SK-N-SH treated with all-trans-retinoic acid at 6 μM for 48 hours (cell line): ENCODE measurements around the gene DMRTC2.

Source experiments
- ATAC-seq: fragments of 200-7000 bp; cut with Tn5 transposase; 3 replicates; pipeline ENCODE4 v1.9.1; 2020; ENCODE audit warnings: mild to moderate bottlenecking, moderate library complexity
- ARNTL ChIP-seq: fragments of 450-650 bp; formaldehyde crosslinking; IDR thresholded peaks from 2 replicates; pipeline ENCODE4 v1.5.0; 2020; ENCODE audit warnings: low read depth, mild to moderate bottlenecking, moderate library complexity, borderline replicate concordance
- BACH2 ChIP-seq: fragments of 250-450 bp; sonication (Bioruptor Pico); IDR thresholded peaks from 2 replicates; pipeline ENCODE4 v1.9.0; 2021; ENCODE audit warnings: mild to moderate bottlenecking, borderline replicate concordance
- CSDC2 ChIP-seq: fragments of 250-450 bp; sonication (Bioruptor Pico); IDR thresholded peaks from 2 replicates; pipeline ENCODE4 v1.5.0; 2020; ENCODE audit warnings: mild to moderate bottlenecking, moderate library complexity
- GLIS3 ChIP-seq: fragments of 250-450 bp; sonication (Bioruptor Pico); IDR thresholded peaks from 2 replicates; pipeline ENCODE4 v1.5.0; 2020; ENCODE audit warnings: mild to moderate bottlenecking, moderate library complexity
- ISL1 ChIP-seq: fragments of 250-450 bp; sonication (Bioruptor Pico); IDR thresholded peaks from 2 replicates; pipeline ENCODE4 v2.1.2; 2022; ENCODE audit warnings: mild to moderate bottlenecking, moderate library complexity
- OSR1 ChIP-seq: fragments of 250-450 bp; sonication (Bioruptor Pico); IDR thresholded peaks from 2 replicates; pipeline ENCODE4 v1.8.0; 2022; ENCODE audit warnings: moderate library complexity, mild to moderate bottlenecking, inconsistent platforms
- PPARA ChIP-seq: fragments of 250-450 bp; sonication (Bioruptor Pico); IDR thresholded peaks from 2 replicates; pipeline ENCODE4 v1.5.0; 2020; ENCODE audit warnings: mild to moderate bottlenecking, borderline replicate concordance
- RARB ChIP-seq: fragments of 250-450 bp; sonication (Bioruptor Pico); IDR thresholded peaks from 2 replicates; pipeline ENCODE4 v1.8.0; 2021; ENCODE audit warnings: mild to moderate bottlenecking, moderate library complexity
- TCF4 ChIP-seq: fragments of 250-450 bp; sonication (Bioruptor Pico); IDR thresholded peaks from 2 replicates; pipeline ENCODE4 v1.8.0; 2021; ENCODE audit warnings: mild to moderate bottlenecking, moderate library complexity, borderline replicate concordance
- TOX ChIP-seq: fragments of 250-450 bp; sonication (Bioruptor Pico); IDR thresholded peaks from 2 replicates; pipeline ENCODE4 v1.8.0; 2021; ENCODE audit warnings: mild to moderate bottlenecking, moderate library complexity, borderline replicate concordance
- ZC3H10 ChIP-seq: fragments of 250-450 bp; sonication (Bioruptor Pico); IDR thresholded peaks from 2 replicates; pipeline ENCODE4 v1.5.1; 2021; ENCODE audit warnings: mild to moderate bottlenecking, moderate library complexity
- ZFP3 ChIP-seq: fragments of 250-450 bp; sonication (Bioruptor Pico); IDR thresholded peaks from 2 replicates; pipeline ENCODE4 v1.5.0; 2020; ENCODE audit warnings: mild to moderate bottlenecking, moderate library complexity
- ZFP30 ChIP-seq: fragments of 450-650 bp; formaldehyde crosslinking; IDR thresholded peaks from 2 replicates; pipeline ENCODE4 v1.5.0; 2022; ENCODE audit warnings: mild to moderate bottlenecking, moderate library complexity
- ZNF565 ChIP-seq: fragments of 450-650 bp; formaldehyde crosslinking; conservative IDR thresholded peaks from 2 replicates; pipeline ENCODE4 v1.5.0; 2020; ENCODE audit warnings: low read depth, mild to moderate bottlenecking, moderate library complexity
- ZNF70 ChIP-seq: fragments of 450-650 bp; formaldehyde crosslinking; IDR thresholded peaks from 2 replicates; pipeline ENCODE4 v1.5.0; 2020; ENCODE audit warnings: mild to moderate bottlenecking, moderate library complexity
- ZNF8 ChIP-seq: fragments of 450-650 bp; formaldehyde crosslinking; IDR thresholded peaks from 2 replicates; pipeline ENCODE4 v1.5.0; 2020; ENCODE audit warnings: mild to moderate bottlenecking, moderate library complexity
- TF ChIP-seq, protein P1 (sequence below): fragments of 250-450 bp; sonication (Bioruptor Pico); IDR thresholded peaks from 2 replicates; pipeline ENCODE4 v1.5.1; 2021; ENCODE audit warnings: mild to moderate bottlenecking, moderate library complexity
- TF ChIP-seq, protein P2 (sequence below): fragments of 250-450 bp; sonication (Bioruptor Pico); IDR thresholded peaks from 2 replicates; pipeline ENCODE4 v1.8.0; 2021; ENCODE audit warnings: low read depth, mild to moderate bottlenecking, moderate library complexity, borderline replicate concordance
- TF ChIP-seq, protein P3 (sequence below): fragments of 250-450 bp; sonication (Bioruptor Pico); IDR thresholded peaks from 2 replicates; pipeline ENCODE4 v1.5.1; 2020; ENCODE audit warnings: low read depth, mild to moderate bottlenecking, moderate library complexity
- TF ChIP-seq, protein P4 (sequence below): fragments of 250-450 bp; sonication (Bioruptor Pico); IDR thresholded peaks from 2 replicates; pipeline ENCODE4 v1.8.0; 2020; ENCODE audit warnings: mild to moderate bottlenecking, moderate library complexity, borderline replicate concordance
- TF ChIP-seq, protein P5 (sequence below): fragments of 250-450 bp; sonication (Bioruptor Pico); IDR thresholded peaks from 2 replicates; pipeline ENCODE4 v1.5.0; 2020; ENCODE audit warnings: mild to moderate bottlenecking, moderate library complexity

DMRTC2 gene

DNA sequence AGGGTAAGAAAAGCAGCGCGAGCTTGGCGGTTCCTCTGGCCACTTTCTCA is at the start of gene DMRTC2:
DMRTC2 (plus strand) TSS at position 42 of the 50 bp plus-strand sequence. CDS start 2,387 bp downstream, outside the sequence.
- ATAC-seq, result no peak
- no peak for TF ChIP-seq TOX (CRISPR knock-in tag)
- TF ChIP-seq, protein P1, sequence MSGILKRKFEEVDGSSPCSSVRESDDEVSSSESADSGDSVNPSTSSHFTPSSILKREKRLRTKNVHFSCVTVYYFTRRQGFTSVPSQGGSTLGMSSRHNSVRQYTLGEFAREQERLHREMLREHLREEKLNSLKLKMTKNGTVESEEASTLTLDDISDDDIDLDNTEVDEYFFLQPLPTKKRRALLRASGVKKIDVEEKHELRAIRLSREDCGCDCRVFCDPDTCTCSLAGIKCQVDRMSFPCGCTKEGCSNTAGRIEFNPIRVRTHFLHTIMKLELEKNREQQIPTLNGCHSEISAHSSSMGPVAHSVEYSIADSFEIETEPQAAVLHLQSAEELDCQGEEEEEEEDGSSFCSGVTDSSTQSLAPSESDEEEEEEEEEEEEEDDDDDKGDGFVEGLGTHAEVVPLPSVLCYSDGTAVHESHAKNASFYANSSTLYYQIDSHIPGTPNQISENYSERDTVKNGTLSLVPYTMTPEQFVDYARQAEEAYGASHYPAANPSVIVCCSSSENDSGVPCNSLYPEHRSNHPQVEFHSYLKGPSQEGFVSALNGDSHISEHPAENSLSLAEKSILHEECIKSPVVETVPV (CRISPR knock-in tag), result no peak
- TF ChIP-seq, protein P2, sequence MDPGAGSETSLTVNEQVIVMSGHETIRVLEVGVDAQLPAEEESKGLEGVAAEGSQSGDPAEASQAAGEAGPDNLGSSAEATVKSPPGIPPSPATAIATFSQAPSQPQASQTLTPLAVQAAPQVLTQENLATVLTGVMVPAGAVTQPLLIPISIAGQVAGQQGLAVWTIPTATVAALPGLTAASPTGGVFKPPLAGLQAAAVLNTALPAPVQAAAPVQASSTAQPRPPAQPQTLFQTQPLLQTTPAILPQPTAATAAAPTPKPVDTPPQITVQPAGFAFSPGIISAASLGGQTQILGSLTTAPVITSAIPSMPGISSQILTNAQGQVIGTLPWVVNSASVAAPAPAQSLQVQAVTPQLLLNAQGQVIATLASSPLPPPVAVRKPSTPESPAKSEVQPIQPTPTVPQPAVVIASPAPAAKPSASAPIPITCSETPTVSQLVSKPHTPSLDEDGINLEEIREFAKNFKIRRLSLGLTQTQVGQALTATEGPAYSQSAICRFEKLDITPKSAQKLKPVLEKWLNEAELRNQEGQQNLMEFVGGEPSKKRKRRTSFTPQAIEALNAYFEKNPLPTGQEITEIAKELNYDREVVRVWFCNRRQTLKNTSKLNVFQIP (CRISPR knock-in tag), result no peak
- TF ChIP-seq, protein P3, sequence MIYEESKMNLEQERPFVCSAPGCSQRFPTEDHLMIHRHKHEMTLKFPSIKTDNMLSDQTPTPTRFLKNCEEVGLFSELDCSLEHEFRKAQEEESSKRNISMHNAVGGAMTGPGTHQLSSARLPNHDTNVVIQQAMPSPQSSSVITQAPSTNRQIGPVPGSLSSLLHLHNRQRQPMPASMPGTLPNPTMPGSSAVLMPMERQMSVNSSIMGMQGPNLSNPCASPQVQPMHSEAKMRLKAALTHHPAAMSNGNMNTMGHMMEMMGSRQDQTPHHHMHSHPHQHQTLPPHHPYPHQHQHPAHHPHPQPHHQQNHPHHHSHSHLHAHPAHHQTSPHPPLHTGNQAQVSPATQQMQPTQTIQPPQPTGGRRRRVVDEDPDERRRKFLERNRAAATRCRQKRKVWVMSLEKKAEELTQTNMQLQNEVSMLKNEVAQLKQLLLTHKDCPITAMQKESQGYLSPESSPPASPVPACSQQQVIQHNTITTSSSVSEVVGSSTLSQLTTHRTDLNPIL (CRISPR knock-in tag), result no peak
- TF ChIP-seq PPARA, result no peak
- no peak for TF ChIP-seq CSDC2
- no peak for TF ChIP-seq ZNF8 (CRISPR knock-in tag)
- TF ChIP-seq TCF4 (CRISPR knock-in tag), result no peak

DNA sequence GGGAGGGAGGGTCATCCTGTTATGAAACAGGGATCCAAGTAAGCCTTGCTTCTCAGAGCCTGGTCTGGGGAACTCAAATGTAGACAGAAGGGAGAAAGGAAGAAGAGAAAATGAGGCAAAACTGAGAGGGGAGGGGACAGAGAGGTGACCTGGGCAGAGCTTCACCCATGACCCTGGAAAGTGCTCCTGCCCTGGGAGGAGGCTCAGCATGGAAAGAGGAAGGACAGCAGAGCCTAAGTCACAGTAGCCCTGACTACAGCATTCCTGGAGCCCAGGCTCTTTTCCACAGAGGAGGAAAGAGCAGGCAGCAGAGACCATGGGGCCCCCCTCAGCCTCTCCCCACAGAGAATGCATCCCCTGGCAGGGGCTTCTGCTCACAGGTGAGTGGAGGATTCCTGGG is 48.5 kb upstream of the DMRTC2 start, which contains the start of gene CEACAM3:
CEACAM3 (plus strand) TSS at position 226 of the 400 bp plus-strand sequence; CDS start at position 317, 91 bp downstream.
- TF ChIP-seq TOX (CRISPR knock-in tag), result no peak
- no peak for TF ChIP-seq RARB (CRISPR knock-in tag)
- TF ChIP-seq GLIS3 (CRISPR knock-in tag), result no peak
- TF ChIP-seq, protein P4, sequence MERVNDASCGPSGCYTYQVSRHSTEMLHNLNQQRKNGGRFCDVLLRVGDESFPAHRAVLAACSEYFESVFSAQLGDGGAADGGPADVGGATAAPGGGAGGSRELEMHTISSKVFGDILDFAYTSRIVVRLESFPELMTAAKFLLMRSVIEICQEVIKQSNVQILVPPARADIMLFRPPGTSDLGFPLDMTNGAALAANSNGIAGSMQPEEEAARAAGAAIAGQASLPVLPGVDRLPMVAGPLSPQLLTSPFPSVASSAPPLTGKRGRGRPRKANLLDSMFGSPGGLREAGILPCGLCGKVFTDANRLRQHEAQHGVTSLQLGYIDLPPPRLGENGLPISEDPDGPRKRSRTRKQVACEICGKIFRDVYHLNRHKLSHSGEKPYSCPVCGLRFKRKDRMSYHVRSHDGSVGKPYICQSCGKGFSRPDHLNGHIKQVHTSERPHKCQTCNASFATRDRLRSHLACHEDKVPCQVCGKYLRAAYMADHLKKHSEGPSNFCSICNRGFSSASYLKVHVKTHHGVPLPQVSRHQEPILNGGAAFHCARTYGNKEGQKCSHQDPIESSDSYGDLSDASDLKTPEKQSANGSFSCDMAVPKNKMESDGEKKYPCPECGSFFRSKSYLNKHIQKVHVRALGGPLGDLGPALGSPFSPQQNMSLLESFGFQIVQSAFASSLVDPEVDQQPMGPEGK (CRISPR knock-in tag), result no peak
- no peak for ATAC-seq

DNA sequence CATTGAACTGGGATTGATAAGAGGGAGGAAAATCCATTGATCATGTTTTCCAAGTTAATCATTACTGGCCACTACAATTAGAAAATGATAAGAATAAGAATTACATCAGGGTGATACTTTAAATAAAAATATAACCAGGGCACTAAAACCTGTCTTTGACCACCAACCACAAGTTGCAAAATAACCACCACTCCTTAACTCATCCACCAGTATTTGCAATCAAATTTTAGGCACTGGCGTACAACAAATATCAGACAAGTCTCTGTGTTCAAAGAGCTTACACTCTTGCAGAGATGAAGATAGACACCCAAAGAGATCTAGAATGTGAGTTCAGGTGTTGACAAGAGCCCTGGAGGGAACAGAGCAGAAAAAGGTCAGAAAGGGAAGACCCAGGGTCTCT is 47.9 kb upstream of the DMRTC2 start:
- no peak for ATAC-seq
- TF ChIP-seq RARB (CRISPR knock-in tag) (no peak), GLIS3 (CRISPR knock-in tag) (no peak), ZNF565 (CRISPR knock-in tag) (no peak), ZNF8 (CRISPR knock-in tag) (no peak), ARNTL (no peak), ZC3H10 (CRISPR knock-in tag) (no peak), ZNF70 (CRISPR knock-in tag) (no peak), ZFP30 (no peak), OSR1 (CRISPR knock-in tag) (no peak), ZFP3 (CRISPR knock-in tag) (no peak), PPARA (no peak), ISL1 (CRISPR knock-in tag) (no peak), BACH2 (CRISPR knock-in tag) (no peak)
- TF ChIP-seq, protein P1 (CRISPR knock-in tag), result no peak
- TF ChIP-seq, protein P3 (CRISPR knock-in tag), result no peak
- TF ChIP-seq, protein P4 (CRISPR knock-in tag), result no peak
- TF ChIP-seq, protein P5, sequence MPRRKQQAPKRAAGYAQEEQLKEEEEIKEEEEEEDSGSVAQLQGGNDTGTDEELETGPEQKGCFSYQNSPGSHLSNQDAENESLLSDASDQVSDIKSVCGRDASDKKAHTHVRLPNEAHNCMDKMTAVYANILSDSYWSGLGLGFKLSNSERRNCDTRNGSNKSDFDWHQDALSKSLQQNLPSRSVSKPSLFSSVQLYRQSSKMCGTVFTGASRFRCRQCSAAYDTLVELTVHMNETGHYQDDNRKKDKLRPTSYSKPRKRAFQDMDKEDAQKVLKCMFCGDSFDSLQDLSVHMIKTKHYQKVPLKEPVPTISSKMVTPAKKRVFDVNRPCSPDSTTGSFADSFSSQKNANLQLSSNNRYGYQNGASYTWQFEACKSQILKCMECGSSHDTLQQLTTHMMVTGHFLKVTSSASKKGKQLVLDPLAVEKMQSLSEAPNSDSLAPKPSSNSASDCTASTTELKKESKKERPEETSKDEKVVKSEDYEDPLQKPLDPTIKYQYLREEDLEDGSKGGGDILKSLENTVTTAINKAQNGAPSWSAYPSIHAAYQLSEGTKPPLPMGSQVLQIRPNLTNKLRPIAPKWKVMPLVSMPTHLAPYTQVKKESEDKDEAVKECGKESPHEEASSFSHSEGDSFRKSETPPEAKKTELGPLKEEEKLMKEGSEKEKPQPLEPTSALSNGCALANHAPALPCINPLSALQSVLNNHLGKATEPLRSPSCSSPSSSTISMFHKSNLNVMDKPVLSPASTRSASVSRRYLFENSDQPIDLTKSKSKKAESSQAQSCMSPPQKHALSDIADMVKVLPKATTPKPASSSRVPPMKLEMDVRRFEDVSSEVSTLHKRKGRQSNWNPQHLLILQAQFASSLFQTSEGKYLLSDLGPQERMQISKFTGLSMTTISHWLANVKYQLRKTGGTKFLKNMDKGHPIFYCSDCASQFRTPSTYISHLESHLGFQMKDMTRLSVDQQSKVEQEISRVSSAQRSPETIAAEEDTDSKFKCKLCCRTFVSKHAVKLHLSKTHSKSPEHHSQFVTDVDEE (CRISPR knock-in tag), result no peak
